ENCODE data around the gene RAB3C.

DNA sequence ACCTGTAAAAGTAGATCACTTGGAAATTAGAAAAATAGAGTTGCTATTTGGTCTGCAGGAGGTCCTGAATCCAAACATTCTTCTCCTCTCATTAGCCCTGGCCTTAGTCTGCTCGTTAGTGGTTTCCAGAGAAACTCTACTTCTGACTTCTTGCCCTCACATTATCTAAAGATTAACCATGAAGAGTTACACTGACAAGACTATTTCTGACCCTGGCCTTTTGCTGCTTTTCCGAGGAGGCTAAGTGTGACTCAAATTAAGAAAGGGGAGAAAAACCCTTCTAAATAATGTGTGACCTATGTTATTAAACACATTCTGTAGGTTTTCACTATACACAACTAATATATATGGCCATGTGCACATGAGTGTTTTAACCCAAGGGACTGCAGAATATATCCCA is 302.4 kb downstream of the RAB3C start:
- no peak for TF ChIP-seq CTCF (IDR thresholded peaks at IDR 0.05)
- TF ChIP-seq POLR2A (IDR thresholded peaks at IDR 0.05) = no peak

Data from Peyer's patch (tissue), 4 donors.